KBM-7 (cell line): Measurements from ENCODE around the gene CDC42BPA.

Experiments
- DNase-seq: peaks from one replicate; pipeline ENCODE4 v3.0.0-alpha.2; 2015
- in situ Hi-C: fragments of 300-500 bp; cut with MboI; formaldehyde crosslinking; loops from 2 replicates; pipeline ENCODE4 v1.14.3; 2020; ENCODE audit warnings: low sequenced_read_pairs, low pct_unique_long_range_greater_than_20kb, mixed read lengths

The CDC42BPA gene

GRCh38 chr1:227227761-227228160, 90.5 kb downstream of the CDC42BPA start:
- in situ Hi-C loops: no loop called here
- no peak for DNase-seq

GRCh38 chr1:227225715-227226346, 92.5 kb downstream of the CDC42BPA start:
- in situ Hi-C loops: no loop called here
- DNase-seq: peak; percentile 79

- peak; percentile 49 for DNase-seq
- in situ Hi-C loops: no loop called here
Measured at GRCh38 chr1:227223171-227223806, 95.0 kb downstream of the CDC42BPA start.

- DNase-seq: no peak
- in situ Hi-C loops: no loop called here
Measured at GRCh38 chr1:227219715-227220292, 98.5 kb downstream of the CDC42BPA start.

- no peak for DNase-seq
- in situ Hi-C loops: no loop called here
Measured at GRCh38 chr1:227218870-227219573, 99.3 kb downstream of the CDC42BPA start.

- in situ Hi-C loops: no loop called here
Measured at GRCh38 chr1:227215863-227216510, 102.3 kb downstream of the CDC42BPA start.

GRCh38 chr1:227214207-227214606, 104.1 kb downstream of the CDC42BPA start:
- no peak for DNase-seq
- in situ Hi-C loops: no loop called here

More at GRCh38 chr1:227215863-227216510, 102.3 kb downstream of the CDC42BPA start:
- no peak for DNase-seq

- in situ Hi-C loops: no loop called here
- DNase-seq: no peak
Measured at GRCh38 chr1:227213426-227213825, 104.9 kb downstream of the CDC42BPA start.

- no peak for DNase-seq
Measured at GRCh38 chr1:227212164-227212563, 106.1 kb downstream of the CDC42BPA start.

GRCh38 chr1:227210604-227211003, 107.7 kb downstream of the CDC42BPA start:
- no peak for DNase-seq
- in situ Hi-C loops: no loop called here

More at GRCh38 chr1:227212164-227212563, 106.1 kb downstream of the CDC42BPA start:
- in situ Hi-C loops: no loop called here

- no peak for DNase-seq
- in situ Hi-C loops: no loop called here
Measured at GRCh38 chr1:227197064-227197463, 121.2 kb downstream of the CDC42BPA start.

- no peak for DNase-seq
- in situ Hi-C loops: no loop called here
Measured at GRCh38 chr1:227192163-227192562, 126.1 kb downstream of the CDC42BPA start.

- no peak for DNase-seq
- in situ Hi-C loops: no loop called here
Measured at GRCh38 chr1:227191607-227192006, 126.7 kb downstream of the CDC42BPA start.

- in situ Hi-C loops: no loop called here
- no peak for DNase-seq
Measured at GRCh38 chr1:227190321-227190720, 128.0 kb downstream of the CDC42BPA start.

GRCh38 chr1:227185291-227185690, 133.0 kb downstream of the CDC42BPA start:
- in situ Hi-C loops: no loop called here

GRCh38 chr1:227182012-227182411, 136.3 kb downstream of the CDC42BPA start:
- DNase-seq: no peak
- in situ Hi-C loops: no loop called here

More at GRCh38 chr1:227185291-227185690, 133.0 kb downstream of the CDC42BPA start:
- DNase-seq: no peak

GRCh38 chr1:227175611-227176010, 142.7 kb downstream of the CDC42BPA start:
- no peak for DNase-seq
- in situ Hi-C loops: no loop called here

- in situ Hi-C loops: no loop called here
- DNase-seq: no peak
Measured at GRCh38 chr1:227174164-227174563, 144.1 kb downstream of the CDC42BPA start.

- in situ Hi-C loops: no loop called here
- no peak for DNase-seq
Measured at GRCh38 chr1:227170361-227171166, 147.7 kb downstream of the CDC42BPA start.
